SKM-1 treated with dmso at 0.1 percent for 144 hours (cell line): ENCODE measurements around the gene ANKH.
A peak's percentile ranks its signal among the peaks of the same experiment; 100 is the strongest.

ENCODE experiments used
- DNase-seq: peaks from one replicate; lab custom pipeline; 2025; ENCODE audit not compliant: unreplicated experiment; lab: John Stamatoyannopoulos, UW

ANKH gene

GRCh38 chr5:14696057-14696456 lies 175.5 kb downstream of the ANKH start:
- no peak for DNase-seq

- no peak for DNase-seq
These were observed 176.4 kb downstream of the ANKH start for GRCh38 chr5:14695152-14695551.

DNA sequence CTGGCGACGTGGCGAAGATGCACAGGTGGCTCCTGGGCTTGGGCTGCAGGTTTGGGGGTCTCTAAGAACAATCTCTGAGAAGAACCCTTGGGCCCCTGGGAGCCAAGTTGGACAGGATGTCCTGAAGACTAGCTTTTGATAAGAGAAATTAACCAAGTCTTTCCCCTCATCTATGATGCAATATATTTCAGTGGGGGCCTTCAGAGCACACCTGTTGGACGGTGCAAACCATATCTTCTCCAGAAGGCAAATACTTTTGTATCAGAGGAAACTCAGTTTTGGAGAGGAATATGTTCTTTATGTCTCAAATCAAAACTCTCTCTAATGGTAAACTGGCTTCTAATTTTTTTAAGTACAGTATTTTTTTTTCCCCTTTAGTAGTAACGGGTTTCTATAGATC lies 178.5 kb downstream of the ANKH start:
- DNase-seq, result no peak

- no peak for DNase-seq
These were observed 184.4 kb downstream of the ANKH start for GRCh38 chr5:14687023-14687665.

- no peak for DNase-seq
These were observed 185.1 kb downstream of the ANKH start for GRCh38 chr5:14686517-14686916.

DNA sequence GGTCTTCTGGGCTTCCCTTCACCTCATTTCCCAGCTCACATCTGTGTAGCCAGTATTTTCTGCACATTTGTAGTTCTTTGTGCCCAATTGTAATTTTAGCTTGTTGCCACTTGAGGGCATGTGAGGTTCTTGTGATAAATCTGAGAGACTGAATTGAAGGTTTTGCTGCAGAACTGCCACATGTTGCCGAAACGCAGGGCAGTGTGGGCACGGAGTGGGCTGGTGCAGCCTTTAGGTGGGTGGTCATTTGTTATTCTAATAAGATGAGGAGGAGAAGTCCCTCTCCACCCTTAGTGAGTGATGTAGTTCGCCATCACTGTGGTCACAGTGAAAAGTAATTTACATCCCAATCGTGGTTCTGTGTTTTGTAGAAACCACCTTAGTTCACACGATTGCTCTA lies 185.8 kb downstream of the ANKH start:
- DNase-seq, result peak; percentile 38

DNA sequence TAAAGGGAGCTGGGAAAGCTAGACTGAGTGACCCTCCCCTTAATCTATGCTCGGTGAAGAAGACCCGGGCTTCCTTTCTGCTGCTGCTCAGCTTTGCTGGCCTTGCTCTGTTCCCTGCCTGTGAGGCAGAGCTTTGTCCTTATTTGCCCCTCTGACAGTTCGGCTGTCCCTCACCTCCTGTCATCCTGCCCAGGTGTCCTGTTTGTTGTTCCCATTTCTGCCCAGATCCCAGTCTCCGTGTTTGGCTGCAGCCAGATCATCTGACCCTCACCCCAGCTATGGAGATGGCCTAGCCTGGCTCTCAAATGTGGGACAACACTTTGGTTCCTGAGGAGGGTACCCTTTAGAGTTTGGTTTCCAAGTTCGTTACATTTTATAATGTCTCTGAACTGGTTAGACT lies 186.8 kb downstream of the ANKH start:
- DNase-seq, result no peak

GRCh38 chr5:14683906-14684455 lies 187.6 kb downstream of the ANKH start:
- no peak for DNase-seq

GRCh38 chr5:14681236-14681752 lies 190.3 kb downstream of the ANKH start:
- DNase-seq, result no peak

GRCh38 chr5:14679595-14679994 lies 192.0 kb downstream of the ANKH start:
- DNase-seq, result no peak

DNA sequence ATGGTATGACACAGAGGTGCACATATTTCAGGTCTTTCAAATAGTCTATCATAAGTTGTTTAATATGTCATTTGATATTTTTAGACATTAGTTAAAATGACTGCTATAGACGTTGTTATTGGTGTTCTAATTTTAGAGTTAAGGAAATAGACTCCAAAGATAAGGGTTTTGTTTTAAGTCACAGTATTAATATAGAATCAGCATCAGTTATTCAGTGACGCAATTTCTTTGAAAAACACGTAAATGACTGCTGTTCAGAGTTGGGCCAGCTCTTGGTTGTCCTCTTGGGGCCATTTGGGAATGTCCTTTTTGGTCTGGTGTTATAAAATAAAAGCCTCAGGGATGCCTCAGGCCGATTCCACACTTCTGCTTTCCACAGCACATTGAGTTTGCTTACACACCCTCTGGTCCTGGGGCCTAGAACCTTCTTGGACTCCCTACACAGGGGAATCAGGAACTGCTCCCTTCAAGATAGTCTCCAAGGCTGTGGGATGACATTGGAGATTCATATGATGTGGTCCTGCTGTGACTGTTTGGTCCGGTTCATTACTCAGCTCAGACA lies 192.7 kb downstream of the ANKH start:
- DNase-seq, result no peak

GRCh38 chr5:14676320-14676719 lies 195.3 kb downstream of the ANKH start:
- DNase-seq, result peak; percentile 41

DNA sequence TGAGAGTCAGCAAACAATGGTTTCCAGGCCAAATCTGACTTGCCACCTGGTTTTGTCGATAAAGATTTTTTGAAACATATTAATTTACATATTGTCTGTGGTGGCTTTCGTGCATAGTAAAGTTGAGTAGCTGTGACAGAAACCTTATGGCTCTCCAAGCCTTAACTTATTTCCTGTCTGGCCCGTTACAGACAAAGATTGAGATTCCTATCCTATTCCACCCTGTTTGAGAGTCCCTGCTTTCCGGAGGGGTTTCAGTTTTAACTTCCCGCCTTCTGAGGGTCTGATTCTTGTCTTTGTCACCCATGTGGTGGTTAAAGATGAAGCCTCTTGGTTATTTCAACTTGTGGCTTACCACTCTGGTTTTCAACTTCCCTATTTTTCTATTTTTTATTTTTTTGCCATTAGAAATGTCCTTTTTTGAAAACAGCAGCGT lies 195.7 kb downstream of the ANKH start:
- DNase-seq, result peak; percentile 67

GRCh38 chr5:14674983-14675854 lies 196.4 kb downstream of the ANKH start:
- no peak for DNase-seq

DNA sequence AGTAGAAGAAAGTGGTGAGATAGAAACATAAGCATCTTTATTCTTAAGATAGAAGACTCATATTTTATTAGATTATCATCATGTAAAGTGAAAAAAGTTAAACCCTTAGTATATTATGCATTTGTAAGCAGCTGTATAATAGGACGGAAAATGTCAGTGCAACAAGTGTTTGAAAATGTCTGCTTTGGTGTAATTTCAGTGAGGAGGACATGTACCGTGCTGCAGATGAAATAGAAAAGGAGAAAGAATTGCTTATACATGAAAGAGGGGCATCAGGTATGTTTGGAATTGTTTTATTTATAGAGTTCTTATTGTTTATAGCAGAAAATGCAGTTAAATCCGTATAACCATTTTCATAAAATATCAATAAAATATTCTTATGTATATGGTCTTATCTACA lies 198.1 kb downstream of the ANKH start:
- DNase-seq, result no peak

DNA sequence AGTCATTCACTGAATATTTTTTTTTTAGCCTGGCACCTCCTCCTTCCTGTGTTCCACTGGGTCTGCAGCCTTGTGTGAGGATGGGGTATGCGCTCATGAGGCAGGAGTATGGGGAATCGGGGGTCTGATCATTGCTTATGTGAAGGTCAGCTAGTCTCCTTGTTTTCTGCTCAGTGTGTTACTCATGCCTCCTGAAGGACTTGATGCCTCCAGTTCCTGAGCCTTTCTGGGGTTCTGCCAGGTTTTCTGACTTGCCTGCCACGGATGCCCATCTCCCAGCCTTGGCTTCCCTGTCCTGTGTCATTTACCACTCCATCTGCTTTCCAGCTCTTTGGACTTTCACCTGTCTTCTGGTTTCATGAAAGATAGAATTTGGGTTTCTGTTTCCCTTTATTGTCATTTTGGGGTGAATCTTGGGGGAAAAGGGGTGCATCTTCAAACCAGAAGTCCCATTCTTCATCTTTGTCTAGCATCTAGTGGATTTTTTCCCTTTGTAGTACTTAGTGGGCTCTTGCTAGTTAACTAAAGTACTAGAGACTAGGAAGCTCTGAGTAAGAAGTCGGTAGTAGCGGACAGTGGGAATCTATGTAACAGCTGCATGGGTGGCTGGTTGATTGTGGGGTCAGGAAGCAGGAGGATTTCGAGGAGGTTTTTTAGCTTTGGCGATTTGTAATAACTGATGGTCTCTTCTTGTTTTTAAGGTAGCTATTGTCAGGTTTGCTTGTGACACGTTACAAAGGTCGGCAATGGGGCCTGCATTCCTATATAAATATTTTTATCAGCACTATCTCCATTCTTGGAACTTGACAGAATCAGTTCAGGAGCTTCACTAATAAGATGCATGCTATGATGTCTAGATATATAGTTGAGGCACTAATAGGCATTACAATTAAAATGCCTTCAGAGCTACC lies 198.8 kb downstream of the ANKH start:
- no peak for DNase-seq

GRCh38 chr5:14672082-14672481 lies 199.5 kb downstream of the ANKH start:
- peak; percentile 16 for DNase-seq

GRCh38 chr5:14671414-14671813 lies 200.2 kb downstream of the ANKH start:
- DNase-seq, result no peak

GRCh38 chr5:14669975-14670374 lies 201.6 kb downstream of the ANKH start:
- DNase-seq, result no peak

- DNase-seq, result no peak
These were observed 202.2 kb downstream of the ANKH start for GRCh38 chr5:14669415-14669814.

DNA sequence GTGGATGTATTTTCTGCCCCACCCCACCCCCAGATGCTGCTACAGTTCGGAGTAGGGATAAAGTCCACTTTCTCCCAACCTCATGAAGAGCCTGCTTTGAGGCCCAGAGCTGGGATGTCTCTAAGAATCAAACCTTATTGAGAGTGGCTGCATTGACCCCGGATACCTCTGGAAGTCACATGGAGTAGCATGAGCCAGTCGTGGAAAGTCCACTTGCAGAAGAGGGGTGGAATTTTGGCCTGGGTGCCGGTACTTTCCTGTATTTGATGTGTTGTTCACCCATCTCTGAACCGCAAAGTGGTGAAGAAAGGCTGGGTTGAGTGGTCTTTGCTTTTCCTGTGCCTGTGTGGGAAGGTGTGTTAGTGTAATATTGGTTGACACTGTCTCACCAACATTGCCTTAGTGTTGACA lies 203.4 kb downstream of the ANKH start:
- no peak for DNase-seq
